Measurements from ENCODE around the gene GRIP2.

The GRIP2 gene

DNA sequence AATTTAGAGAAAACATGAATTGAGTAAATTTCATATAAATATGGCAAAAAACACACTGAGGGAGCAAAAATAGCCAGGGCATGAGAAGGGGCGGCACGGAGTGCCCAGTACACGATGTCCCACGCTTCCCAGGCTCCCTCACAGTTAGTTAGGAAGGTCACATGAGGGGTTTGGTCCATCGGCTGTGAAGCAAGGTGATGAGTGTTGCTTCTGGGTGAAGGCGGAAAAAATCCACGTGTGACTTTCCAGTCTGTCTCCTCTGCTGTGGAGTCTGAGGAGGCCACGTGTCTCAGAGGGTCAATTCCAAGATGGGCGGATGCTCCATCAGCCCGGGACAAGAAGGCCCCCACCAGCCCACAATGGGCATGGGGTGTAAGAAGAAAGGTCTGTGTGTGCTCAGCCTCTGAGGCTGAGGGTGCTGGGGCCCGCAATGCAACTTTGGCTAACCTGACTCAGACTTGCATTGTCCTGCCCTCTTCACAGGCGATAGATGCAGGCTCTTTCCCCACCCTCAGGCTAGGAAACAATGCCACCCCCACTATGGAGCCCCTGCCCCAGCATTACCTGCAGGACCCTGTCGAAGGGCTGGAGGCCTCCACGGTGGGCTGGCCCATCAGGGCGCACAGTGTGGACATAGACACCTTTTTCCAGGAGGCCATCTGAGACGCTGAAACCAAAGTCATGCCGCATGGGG is 45.7 kb downstream of the GRIP2 start:
- TF ChIP-seq, protein P1, sequence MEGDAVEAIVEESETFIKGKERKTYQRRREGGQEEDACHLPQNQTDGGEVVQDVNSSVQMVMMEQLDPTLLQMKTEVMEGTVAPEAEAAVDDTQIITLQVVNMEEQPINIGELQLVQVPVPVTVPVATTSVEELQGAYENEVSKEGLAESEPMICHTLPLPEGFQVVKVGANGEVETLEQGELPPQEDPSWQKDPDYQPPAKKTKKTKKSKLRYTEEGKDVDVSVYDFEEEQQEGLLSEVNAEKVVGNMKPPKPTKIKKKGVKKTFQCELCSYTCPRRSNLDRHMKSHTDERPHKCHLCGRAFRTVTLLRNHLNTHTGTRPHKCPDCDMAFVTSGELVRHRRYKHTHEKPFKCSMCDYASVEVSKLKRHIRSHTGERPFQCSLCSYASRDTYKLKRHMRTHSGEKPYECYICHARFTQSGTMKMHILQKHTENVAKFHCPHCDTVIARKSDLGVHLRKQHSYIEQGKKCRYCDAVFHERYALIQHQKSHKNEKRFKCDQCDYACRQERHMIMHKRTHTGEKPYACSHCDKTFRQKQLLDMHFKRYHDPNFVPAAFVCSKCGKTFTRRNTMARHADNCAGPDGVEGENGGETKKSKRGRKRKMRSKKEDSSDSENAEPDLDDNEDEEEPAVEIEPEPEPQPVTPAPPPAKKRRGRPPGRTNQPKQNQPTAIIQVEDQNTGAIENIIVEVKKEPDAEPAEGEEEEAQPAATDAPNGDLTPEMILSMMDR (IDR thresholded peaks at IDR 0.05) = no peak

DNA sequence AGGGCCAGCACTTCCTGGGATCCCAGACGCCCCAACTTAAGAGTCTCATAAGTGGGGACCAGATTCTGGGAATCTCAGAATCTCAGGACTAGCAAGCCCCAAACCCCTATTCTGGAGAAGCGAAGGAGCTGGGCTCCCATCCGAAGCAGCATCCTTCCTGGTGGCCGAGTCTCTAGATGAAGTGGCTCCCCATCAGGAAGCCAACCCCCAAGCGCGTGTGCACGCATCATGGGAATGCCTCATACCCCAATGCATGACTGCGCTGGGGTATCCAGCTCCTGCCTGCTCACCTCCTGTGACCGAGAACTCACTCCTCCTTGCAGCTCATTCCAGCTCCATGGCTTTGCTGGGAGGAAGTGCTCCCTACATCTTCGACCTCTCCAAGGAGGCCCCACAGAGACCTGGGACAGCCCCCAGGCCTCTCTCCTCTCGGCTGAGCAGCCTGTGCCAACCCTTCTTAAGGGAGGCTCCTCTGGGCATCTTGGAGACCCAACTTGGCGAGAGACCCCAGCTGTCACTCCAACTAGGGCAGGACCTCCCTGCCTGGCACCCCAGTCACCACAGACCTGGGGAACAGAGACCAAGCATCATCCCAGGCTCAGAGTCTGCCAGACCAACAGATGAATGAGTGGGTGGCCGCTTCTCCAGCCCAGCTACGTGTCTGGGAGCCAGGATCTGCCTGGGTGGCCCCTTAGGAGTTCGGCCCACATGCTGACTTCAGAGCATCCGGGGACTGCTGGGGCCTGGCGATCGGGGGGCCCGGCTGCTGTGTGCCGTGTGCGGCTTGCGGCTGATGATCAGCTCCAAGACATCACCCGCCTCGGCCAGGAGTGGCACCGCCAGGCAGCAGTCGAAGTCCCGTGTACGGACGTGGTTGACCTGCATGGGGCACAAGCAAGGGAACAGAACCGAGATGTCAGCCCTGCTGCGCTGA is 46.9 kb downstream of the GRIP2 start:
- TF ChIP-seq, protein P1 (IDR thresholded peaks at IDR 0.05) = no peak

DNA sequence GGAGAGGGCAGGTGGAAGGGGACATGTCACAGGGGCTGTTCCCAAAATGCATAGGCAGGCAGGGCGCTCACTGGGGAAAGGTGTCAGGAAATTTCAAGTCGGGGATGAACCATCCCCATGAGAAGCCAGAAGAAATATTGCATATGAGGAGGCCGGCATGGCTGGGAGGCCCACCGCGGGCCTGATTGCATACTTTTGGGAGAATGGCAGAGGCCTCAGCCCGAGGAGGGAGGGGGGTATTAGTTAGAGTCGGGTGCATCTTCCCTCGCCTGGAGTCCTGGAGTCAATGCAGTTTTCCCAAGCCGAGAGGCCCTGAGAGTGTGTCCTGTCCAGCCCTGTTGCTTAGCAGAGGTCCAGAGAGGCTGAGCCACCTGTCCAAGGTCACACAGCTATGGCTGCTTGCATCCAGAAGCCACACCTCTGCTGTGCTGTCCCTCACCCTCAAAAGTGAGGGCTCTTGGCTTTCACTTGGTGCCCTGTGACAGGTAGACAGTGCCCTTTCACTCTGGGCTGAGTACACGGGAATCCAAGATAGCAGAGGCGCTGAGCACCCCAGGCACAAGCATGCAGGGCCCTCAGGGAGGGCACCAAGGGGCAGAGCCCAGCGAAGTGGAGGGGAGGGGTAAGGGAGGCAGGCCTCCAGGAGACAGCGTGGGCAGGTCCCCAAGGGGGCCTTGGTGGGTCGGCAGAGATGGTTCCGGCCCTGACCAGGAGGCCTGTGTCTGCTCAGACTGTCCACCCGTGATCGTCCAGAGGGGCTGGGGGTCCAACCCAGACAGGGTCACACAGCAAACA is 48.5 kb downstream of the GRIP2 start:
- TF ChIP-seq, protein P1 (IDR thresholded peaks at IDR 0.05) = no peak

DNA sequence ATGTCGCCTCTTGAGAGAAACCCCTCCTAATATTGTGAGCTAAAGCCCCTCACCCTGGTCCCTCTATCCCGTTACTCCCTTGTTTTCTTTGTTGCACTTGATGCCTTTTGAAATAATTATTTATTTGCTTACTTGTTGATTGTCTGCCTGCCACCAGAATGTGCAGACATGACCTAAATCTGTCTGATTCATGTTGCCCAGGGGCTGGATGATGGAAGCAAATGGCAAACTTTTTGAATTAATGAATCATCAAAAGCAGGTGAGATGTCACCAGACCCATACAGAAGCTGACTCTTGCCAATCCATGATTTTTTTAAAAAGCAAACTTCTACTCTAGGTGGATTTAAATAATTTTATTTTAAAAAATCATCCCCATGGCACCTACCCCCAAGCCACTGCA is 49.3 kb downstream of the GRIP2 start:
- TF ChIP-seq, protein P1 (IDR thresholded peaks at IDR 0.05) = no peak

DNA sequence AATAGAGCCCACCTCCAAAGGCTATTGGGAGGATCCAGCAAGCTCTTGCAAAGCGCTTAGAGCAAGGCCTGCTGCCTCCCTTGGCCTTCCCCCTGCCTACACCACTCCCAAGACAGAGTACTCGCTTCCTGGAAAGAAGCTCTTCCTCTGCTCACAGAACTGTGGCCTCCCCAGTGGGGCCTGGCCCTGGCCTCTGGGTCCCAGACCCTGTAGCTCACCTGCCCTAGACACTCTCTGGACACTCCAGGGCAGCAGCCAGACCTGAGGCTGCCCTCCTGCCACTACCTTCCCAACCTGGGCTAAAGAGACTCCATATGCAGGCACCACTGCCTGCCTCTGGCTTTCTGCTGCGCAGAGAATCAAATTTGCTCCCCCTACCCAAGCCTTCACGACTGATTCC is 49.9 kb downstream of the GRIP2 start:
- TF ChIP-seq, protein P1 (IDR thresholded peaks at IDR 0.05) = no peak

DNA sequence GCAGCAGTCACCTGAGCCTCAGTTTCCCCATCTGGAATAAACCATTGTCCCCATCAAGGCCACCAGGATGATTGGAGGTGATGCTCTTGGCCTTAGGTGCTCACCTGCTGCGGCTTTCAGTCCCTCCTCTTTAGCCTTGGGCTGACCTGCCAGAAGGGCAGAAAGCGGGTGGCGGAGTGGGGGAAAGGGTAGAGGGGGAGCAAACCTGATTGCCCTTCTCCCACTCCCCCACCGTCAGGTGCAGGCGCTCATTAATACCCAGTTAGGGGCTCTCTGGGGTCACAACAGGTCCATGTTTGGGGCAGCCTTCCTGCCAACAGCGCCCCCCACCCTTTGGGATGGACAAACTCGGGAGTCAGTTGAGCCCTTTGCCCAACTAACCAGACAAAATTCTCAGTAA is 50.5 kb downstream of the GRIP2 start:
- TF ChIP-seq, protein P1 (IDR thresholded peaks at IDR 0.05) = no peak

DNA sequence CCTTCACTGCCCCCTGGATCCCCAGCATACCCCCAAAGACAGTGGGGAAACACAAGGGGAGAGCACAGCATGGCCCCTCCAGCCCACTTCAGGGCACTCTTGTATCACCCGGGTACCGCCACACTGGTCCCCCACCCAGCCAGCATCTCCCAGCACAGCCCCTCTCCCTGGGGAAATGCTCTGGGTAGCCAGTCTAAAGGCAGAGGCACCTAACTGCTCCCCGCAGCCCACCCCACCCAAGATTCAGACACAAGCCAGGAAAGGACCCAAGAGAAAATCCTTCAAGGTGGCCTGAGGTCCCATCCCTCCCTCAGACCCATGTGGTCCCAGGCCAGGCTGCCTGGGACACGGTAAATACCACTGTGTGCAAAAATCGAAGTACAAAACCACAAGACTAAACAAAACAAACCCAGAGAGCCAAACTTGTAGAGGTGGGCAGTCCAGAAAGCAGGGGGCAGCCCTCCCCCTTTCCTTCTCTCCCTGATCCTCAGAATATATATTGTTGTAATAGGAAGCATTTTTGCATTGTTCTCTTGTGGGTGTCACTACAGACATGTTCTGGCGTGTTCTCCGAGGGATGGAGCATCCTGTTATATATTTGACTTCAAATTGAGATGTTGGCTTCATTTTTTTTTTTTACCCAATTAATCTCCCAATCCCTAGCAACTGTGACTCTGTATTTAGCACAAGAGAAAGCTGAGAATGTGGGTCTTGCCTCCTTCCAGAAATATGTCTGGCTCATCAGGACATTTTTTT is 51.7 kb downstream of the GRIP2 start:
- TF ChIP-seq, protein P1 (IDR thresholded peaks at IDR 0.05) = no peak
